ENCODE results near the gene POU2F2.

The POU2F2 gene

DNA sequence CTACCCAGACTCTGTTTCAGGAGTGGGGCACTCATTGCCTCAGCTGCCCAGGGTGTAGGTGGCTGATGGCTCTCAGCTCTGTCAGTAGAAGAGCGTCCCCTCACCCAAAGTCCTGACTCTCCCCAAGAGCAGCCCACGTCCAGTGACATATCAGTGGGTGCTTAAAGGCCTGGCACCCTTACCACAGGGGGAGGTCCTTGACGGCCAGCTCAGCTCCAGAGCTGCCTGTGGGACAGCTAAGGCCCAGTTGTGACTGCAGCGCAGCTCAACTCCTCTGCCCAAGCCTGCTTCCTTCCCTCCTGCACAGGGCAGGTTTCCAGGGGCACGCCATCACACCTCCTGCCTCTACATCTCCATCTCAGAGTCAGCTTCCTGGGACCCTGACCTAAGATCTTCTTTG, 94.6 kb downstream of the POU2F2 start:
- no peak overlapping the region for H3K27ac ChIP-seq
- no peak for TF ChIP-seq CTCF (conservative IDR thresholded peaks at IDR 0.05)

All from VCaP (cell line).